NCI-H1417 treated with DMSO at 0.1 percent for 48 hours (cell line): Measurements from ENCODE around the gene SSTR4.
"Not testable (repeated sequence)": the region's sequence is repeated elsewhere in the genome, so short reads cannot be mapped to it uniquely, and the experiment has no call there.

ENCODE experiments used
- DNase-seq: peaks from one replicate; lab custom pipeline; 2025; lab: John Stamatoyannopoulos, UW

SSTR4 gene, protein sequence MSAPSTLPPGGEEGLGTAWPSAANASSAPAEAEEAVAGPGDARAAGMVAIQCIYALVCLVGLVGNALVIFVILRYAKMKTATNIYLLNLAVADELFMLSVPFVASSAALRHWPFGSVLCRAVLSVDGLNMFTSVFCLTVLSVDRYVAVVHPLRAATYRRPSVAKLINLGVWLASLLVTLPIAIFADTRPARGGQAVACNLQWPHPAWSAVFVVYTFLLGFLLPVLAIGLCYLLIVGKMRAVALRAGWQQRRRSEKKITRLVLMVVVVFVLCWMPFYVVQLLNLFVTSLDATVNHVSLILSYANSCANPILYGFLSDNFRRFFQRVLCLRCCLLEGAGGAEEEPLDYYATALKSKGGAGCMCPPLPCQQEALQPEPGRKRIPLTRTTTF

DNA sequence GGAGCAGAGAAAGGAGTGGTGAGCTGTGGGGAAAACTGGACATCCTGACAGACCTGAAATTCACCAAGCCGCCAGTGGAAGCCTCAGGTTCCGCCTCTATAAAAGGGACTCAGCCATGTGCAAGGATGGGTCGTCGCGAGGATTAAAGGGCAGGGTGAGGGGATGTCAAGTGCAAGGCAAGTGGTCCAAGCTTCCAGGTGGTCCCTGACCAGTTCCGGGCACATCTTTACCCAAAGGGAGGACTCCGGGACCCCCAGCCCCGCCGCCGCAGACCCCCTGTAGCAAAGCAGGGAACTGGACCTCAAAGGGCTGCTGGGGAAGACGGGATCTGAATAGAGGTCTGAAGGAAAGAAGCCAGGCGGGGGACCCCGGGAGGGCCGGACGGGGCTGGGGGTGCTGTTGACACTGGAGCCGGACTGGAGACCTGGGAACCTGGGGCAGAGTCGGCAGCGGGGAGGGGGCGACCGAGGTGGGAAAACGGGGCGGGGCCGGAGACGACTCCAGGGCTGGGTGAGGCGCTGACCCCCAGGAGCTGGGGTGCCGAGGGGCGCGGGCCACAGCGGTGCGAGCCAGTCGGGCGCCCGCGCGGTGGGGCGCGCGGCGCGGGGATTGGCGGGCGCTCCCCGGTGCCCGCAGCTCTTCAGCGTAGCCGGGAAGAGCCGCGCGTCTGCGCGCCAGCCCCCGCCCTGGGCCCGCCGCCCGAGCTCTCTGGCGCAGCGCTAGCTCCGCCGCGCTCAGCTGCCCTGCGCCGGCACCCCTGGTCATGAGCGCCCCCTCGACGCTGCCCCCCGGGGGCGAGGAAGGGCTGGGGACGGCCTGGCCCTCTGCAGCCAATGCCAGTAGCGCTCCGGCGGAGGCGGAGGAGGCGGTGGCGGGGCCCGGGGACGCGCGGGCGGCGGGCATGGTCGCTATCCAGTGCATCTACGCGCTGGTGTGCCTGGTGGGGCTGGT, at the start of gene SSTR4:
Gene SSTR4, plus strand, starts transcription at position 592 of the 951 bp plus-strand sequence. Its CDS starts 172 bp downstream, at position 764.
- no peak for DNase-seq

DNA sequence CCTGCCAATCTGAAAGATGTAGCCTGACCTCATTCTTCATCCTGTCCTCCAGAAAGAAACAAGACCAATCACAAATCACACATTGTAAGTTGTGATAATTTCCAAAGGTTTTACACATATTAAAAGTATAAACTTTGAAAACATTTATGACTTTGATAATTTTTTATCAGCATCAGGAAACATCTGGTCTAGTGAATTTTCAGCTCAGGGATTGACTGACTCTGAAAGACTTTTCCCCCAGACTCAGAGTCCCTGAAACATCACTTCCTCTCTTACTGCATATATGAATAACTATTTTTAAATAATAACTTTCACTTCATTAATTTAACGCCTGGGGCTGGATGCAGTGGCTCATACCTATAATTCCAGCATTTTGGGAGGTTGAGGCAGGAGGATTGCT, 48.5 kb upstream of the SSTR4 start:
- no peak for DNase-seq

DNA sequence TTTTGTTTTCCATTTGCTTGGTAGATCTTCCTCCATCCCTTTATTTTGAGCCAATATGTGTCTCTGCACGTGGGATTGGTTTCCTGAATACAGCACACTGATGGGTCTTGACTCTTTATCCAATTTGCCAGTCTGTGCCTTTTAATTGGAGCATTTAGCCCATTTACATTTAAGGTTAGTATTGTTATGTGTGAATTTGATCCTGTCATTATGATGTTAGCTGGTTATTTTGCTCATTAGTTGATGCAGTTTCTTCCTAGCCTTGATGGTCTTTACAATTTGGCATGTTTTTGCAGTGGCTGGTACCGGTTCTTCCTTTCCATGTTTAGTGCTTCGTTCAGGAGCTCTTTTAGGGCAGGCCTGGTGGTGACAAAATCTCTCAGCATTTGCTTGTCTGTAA, 43.7 kb upstream of the SSTR4 start:
- DNase-seq, result not testable (repeated sequence)

DNA sequence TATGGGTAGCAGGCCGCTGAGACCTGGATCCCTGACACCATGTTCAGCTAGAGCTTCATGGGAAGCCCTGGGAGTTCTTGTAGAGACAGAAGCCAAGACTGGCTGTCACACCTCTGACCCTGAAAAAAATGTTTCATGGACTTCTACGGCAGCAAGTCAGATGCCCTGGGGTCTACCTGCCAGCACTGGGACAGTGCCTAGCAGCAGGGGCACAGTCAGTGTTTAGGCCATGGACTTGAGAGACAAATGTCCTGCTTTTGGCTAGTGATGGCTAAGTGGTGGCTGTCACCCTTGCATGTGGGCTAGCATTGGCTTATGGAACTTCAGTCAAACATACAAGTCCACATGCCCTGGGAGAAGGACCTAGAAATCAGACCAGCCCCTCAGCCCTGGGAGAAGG, 41.3 kb upstream of the SSTR4 start:
- no peak for DNase-seq

DNA sequence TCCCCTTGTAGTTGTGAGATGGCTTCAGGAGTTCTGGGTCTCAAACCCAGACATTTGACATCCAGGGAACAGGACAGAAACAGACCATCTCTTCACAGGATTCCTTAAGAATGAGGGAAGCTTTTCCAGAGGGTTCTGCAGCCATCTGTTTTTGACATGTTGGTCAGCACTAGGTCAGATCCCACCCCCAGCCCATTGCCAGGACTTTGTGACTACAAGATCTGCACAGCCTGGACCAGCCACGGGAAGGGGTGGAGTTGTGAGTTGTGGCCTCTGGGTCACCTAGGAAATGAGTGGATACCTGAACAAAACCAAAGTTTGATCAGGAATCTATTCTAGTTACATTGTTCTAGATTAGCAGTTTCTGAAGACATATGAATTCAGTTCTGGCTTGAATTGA, 39.2 kb upstream of the SSTR4 start:
- no peak for DNase-seq

DNA sequence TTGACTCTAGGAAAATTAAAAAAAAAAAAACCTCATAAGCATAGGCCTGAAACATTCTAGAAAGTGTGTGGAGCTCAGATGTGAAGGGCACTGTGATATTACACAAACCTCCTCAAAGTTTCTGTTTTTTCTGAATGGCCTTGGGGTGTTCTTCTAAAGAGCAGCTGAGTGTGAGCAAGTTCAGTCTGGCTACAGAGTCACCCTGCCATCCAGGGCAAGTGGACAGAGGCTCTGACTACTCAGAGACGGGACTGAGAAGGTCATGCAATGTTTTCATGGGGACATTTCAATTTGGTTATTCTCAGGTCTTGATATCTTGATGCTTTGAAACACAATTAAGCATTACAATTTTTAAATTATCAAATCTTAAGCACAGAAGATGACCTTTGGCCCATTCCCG, 36.6 kb upstream of the SSTR4 start:
- no peak for DNase-seq

DNA sequence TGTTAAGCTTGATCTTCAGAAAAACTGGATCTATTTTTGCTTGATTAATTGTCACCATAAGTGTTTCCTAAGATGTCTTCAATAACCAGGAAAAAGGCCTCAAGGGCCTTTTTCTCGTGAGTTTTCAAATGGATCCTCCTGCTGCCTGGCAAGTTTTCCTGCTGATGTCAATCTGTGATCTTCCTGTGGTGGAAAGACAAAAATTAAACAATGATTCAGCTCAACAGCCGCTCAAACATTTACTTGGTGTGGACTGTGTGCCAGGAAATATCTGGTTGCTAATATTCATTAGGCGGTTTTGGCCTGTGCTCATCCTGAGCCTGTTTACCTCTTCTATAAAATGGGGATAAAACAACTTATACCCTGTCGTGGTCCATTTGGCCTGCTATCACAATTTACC, 35.4 kb upstream of the SSTR4 start:
- no peak for DNase-seq

DNA sequence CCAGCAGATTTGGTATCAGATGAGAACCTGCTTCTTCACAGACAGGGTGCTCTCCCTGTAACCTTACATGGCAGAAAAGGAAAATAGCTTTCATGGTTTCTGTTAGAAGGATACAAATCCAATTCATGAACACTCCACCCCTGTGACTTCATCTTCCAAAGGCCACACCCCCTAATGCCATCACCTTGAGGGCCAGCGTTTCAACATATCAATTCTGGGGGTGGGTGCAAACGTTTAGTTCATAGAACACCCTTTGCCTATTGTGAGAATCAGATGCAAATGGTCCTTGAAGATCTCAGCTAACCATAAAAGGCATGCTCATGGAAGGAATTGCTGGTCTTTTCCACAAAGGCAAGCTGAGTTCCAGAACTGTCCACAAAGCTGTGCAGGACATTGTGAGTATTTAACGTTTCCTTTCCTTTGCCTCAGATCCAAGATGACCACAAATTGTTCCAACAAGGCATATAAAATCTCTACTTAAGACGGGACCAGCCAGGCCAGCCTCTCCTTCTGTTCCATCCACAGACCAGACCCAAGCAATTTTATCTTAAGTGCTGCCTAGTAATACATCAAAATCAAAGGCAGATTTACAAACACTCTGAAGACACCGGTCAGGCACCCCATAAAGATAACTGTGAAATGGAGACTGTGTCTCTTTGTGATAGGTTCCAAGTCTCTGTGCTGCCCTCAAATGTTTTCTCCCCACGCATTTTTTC, 34.7 kb upstream of the SSTR4 start:
- no peak for DNase-seq

DNA sequence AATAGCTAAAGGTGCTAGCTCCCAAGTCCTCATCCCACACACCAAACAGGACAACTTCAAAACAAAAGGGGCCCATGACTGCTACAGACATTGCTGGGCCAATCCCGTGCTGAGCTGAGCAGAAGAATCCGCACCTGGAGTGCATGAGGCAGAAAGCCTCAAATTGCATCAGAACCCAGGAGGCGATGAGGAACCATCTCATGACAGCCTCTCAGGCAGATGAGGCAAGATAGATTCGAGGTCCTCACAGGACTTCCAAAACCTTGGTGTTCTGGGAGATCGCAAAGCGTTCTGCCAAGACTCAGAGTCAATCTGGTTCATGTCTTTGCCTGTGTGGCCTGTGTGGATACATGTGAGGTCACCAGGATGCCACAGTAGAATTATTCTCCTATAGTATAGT, 32.8 kb upstream of the SSTR4 start:
- DNase-seq, result no peak

DNA sequence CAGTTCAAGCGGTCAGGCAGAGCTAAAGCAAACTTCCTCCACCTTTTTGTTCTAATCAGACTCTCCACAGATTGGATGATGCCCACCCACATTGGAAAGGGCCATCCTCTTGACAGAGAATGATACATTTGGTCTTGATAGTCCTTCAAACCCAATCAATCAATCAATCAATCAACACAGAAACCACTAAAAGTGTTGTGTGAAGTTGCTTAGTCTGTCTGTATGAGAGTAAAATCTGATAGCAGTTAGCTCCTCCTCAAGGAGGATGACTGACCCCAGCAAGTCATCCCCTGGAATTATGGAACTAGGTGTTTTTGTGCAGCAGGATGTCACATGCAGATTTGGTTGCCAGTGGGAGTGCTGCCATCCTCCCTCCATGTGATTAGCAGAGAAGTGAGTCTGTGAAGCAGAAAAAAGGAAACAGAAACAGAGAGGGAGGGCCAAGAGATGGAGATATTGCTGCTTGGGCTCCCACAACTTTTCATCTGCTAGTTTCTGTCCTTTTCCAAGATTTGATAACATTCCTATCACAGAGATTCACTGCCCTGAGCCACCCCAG, 32.0 kb upstream of the SSTR4 start:
- DNase-seq, result no peak

DNA sequence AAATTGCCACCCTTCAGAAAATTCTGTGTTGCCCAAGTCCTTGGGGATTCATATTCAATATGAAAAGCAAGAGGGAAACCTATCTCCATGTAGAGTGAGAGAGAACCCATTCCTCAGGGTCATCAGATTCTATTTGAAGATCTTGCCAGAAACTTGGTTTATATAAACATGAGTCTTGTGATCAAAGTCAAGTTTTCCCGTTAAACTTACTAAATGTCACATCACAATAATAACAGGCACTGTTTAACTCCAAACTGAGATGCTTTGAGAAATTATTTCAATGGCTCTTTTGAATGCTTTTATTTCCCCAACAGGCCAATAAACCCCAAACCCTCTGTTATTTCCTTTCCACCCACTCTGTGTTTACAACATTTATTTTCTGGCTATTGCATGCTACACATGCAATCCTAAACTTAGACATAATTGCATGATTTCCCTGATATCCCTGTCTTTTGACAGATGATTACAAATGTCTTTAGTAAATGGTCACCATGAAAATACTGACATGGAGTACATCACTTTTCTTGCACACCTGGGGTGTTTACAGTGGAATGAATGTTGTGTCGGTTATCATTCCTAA, 31.1 kb upstream of the SSTR4 start:
- no peak for DNase-seq

DNA sequence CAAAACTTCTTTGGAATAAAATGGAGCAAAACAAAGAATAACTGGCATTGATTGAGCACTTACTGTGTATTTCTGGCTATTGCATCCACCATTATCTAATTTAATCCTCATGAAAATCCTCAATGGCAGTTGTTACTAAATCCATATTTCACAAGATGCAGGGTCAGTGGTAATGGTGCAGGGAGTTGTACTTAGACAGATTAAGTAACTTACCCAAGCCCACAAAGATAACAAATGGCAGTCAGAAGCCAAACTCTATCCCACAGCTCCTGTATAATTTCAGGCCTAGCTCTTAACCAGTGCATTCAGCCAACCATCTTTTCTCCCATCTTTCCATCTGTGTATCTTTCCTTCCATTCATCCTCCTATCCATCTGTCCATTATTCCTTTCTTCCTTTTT, 29.3 kb upstream of the SSTR4 start:
- DNase-seq, result no peak

DNA sequence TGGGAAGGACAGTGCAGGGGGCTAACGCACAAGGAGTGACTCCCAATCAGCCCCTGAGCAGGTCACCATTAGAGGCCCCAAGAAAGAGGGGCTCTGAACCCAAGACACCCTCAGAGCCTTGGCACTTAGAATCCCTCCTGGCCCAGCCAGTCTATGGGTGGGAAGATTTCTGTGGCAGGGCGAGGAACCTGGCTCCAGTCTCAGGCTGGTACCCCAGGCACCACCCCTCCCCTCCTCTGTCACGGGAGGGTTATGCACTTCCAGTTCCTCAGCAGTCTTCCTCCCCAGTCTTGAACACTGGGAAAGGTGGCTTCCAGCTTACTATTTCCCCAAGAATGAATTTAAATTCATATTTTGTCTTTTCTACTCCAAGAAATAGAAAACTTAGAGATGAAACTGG, 27.6 kb upstream of the SSTR4 start:
- DNase-seq, result no peak

DNA sequence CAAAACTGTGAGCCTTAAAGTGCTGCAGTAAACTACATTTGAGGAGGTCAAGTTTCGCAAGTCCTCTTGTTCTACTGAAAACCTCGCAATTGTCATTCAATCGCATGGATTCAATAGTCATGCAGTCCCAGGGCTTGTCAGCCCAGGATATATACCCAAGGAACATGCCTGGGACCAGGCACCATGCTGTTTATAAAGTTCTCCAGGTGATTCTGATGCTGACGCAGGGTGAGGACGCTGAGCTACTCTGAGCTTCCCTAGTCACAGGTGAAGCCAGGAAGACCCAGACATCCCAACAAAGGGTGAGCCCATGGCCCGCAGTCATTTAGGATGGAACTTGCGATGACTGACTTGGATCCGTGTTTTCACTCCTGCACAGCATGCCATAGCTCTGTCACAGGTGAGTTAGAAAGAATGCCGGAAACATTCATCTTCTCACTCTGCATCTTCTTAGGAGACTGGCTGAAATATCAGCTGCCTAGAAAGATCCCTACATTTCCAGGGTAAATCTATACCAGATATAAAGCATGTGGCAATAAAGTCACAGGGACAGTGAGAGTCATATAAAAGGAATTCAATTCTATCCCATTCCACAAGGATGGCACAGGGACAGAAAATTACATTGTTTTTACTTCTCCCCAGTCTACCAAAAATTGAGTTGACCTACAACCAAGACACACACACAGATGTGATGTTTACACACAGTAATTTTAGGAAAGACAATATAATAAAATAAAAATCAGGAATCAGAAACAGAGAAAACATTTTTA, 27.0 kb upstream of the SSTR4 start:
- no peak for DNase-seq

DNA sequence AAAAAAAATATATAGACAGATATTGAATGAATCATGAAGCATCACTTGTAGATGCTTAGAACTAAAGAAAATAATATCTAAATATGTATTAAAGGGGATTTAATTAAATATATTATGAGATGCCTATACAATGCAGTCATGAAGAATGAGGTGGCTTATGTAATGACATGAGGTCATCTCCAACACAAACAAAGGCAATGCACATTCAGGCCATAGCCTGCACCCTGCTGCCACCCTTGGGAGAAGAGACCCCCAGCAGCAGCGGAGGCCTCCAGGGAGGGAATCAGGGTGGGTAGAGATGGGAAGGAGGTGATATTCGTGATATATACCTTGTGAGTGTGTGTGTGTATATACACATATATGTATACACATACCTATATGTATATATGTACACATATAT, 26.4 kb upstream of the SSTR4 start:
- DNase-seq, result no peak

DNA sequence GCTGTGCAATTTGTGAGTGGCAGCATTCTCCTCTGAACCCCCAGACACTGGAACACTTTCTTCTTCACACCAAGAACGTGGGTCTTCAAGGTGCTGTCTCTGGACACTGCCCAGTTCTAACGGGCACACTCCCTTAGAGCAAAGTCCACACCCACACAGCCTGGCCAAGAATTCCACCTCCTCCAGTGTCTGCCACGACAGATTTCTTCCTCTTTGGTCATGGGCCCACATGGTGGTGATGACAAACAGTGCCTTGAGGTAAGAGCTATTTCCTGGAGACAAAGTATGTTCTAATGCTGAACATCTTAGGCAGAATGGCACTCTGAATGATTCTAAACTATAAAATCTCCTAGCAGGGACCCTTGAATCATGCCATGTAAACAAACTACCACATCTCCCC, 25.5 kb upstream of the SSTR4 start:
- no peak for DNase-seq

DNA sequence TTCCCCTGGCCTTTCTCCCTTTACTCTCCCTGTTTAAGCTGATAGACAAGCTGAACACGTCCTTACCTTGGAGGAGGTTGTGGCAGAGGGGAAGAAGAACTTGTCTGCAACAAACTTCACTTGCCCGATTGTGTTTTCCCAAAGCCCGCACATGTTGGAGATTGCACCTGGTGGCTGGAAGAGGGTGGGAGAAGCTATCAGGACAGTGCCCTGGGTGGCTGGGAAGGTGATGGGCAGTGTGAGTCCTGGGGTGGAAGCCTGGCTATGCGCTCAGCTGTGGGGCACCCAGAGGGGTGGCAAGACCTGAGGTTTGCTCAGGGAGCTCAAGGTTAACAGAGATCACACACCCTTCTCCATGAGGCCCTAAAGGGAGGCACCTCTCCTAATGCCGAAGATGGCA, 25.0 kb upstream of the SSTR4 start:
- no peak for DNase-seq

DNA sequence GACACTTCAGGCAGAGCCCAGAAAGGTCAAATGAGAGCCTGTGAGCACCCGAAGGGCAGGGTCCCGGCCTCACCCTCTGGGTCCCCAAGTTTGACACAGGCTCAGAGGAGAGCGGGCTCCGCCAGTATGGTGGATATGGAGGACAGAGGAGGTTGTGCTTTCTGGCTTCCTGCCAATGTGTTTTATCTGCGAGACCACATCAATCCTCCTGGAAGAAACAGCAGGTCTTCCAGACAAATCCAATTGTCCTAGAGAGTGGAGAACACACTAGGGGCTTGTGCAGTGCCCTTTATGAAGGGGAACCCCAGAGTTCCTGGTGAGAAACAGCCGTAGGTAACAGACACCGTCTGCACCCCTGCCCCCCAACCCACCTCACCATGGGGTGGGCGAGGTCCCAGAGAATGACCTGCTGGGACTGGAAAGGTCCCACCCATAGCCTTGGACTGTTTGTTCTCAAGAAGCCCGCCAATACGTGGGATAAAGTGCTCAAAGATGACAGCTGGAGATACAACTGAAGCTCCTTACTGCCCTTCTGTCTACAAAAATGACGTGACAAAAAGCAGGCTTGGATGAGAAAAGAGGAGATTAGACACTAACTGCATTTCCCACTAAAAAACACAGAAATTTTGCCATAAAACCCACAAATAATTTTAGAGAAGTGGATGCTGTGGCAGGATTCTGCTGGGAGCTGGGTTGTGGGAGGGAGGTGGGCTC, 23.9 kb upstream of the SSTR4 start:
- DNase-seq, result no peak

DNA sequence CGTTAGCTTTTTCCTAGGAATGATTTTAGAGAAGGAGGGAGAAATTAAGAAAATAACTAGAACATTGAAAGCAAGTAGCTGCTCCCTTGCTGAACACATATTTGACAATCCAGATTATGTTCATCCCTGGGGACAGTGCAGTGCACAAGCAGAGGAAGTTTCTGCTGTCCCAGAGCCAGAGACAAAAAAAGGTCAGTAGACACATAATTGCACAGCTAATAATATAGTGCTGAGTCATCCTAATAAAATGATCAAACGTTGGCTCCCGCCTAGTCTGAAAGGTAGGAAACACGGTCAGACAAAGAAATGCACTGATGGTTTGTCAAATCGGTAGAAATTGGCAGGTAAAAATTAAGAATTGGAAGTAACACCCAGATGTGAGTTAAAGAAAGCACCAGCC, 21.7 kb upstream of the SSTR4 start:
- DNase-seq, result no peak

DNA sequence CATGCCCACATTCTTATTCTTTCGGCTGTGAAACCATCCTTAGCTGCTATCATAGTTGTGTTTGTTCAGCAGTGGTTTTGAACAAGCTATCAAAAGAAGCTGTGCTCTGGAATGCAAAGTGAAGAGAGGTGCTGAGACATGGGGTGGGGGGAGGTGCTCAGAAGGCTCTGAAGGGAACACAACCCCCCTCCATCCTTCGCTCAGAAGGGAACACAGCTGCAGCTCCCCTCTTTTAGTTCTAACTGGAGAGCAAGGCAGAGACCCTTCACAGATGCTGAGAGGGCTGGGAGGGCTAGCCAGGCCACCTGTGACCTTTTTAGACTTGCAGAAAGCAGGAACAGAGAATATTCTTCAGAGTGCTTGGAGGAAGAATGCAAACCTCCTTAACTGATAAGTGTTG, 17.6 kb upstream of the SSTR4 start:
- no peak for DNase-seq
